HEK293 (cell line): ENCODE results near the gene RMND1.

Source experiments
- YY1 ChIP-seq: fragments of 450-650 bp; formaldehyde crosslinking; IDR thresholded peaks from 2 replicates; pipeline ENCODE4 v1.5.1; 2018; ENCODE audit warnings: missing biosample characterization, missing genetic modification characterization
- ZBTB1 ChIP-seq: fragments of 450-650 bp; formaldehyde crosslinking; IDR thresholded peaks from 2 replicates; pipeline ENCODE4 v1.5.1; 2016; ENCODE audit warnings: missing biosample characterization, missing genetic modification characterization

GRCh38 chr6:151482290-151482689 is 30.4 kb upstream of the RMND1 start:
- TF ChIP-seq YY1 (tag by site-specific recombination) (no peak), ZBTB1 (tag by site-specific recombination) (no peak)
